ENCODE data around the gene DCAF4. TPM values are rescaled to one million over a fixed set of nuclear protein-coding genes. Genes with fewer than 3 reads are reported as not detected.

Gene DCAF4
- total RNA-seq, 4 donors from 2014 or later: 7.0 to 29.0 (median 14.0) TPM

DNA sequence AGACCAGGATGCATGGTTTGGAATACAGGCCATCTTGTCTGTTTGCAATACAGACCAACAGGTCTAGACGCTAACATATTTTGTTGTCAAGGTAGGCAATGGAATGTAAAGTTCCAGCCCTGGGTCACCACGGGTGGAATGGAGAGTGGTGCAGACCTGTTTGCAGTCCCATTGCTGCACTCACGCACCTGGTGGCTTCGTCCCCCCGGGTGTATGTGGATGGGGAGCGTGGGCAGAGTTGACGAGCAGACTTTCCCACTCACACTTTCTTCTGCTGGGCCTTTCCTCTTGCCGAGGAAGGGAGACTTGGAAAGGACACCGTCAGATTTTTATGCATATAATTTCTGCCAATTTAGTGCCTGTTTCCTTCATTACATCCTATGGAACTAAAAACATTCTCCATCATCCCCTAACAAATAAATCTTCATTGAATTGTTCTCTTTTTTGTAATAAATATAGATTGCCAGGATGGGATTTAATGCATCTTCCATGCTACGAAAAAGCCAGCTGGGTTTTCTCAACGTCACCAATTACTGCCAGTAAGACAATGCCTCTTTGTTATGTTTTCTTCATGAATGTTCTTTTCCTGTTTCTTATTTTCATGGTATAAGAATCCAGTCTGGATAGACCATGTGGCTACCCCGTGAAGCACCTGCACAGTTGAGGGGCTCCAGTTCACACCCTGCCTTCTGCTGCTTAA is 15.2 kb downstream of the DCAF4 start:
- no peak for TF ChIP-seq POLR2A (IDR thresholded peaks at IDR 0.05)
- TF ChIP-seq, protein P1, sequence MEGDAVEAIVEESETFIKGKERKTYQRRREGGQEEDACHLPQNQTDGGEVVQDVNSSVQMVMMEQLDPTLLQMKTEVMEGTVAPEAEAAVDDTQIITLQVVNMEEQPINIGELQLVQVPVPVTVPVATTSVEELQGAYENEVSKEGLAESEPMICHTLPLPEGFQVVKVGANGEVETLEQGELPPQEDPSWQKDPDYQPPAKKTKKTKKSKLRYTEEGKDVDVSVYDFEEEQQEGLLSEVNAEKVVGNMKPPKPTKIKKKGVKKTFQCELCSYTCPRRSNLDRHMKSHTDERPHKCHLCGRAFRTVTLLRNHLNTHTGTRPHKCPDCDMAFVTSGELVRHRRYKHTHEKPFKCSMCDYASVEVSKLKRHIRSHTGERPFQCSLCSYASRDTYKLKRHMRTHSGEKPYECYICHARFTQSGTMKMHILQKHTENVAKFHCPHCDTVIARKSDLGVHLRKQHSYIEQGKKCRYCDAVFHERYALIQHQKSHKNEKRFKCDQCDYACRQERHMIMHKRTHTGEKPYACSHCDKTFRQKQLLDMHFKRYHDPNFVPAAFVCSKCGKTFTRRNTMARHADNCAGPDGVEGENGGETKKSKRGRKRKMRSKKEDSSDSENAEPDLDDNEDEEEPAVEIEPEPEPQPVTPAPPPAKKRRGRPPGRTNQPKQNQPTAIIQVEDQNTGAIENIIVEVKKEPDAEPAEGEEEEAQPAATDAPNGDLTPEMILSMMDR (IDR thresholded peaks at IDR 0.05): no peak
- intact Hi-C loops (cut with DNase I): no loop called here
- no peak overlapping the region for H3K27ac ChIP-seq
- no peak for DNase-seq
- H3K4me3 ChIP-seq: no peak overlapping the region
- no peaks in the 10 kb centered on the region for H3K9me3 ChIP-seq
- H3K27me3 ChIP-seq: no peaks in the 10 kb centered on the region
- peaks cover 9 to 89% (median 21%) of the 10 kb centered on the region in 3 donors for H3K36me3 ChIP-seq
- WGBS, 2 donors: 76 to 82% methylated on average over 12 of the region's 12 CpGs
- H3K4me1 ChIP-seq: no peaks in the 10 kb centered on the region

DNA sequence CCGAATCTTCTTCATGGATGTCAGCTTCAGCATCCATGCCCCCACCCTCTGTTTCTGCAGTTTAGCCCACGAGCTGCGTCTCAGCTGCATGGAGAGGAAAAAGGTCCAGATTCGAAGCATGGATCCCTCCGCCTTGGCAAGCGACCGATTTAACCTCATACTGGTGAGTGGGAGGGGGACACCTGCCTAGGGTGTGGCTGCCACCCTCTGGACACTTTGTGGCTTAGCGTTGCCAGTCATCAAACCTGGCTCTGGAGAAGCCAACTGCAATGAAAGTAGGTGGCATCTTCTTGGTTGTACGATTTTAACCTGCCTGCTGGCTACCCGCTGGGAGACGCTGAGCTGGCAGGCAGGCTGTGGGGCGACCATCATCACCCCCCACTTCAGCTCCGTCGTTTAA is 16.7 kb downstream of the DCAF4 start:
- Histone ChIP-seq H3K27ac (no peak overlapping the region), H3K4me3 (no peak overlapping the region), H3K4me1 (no peaks in the 10 kb centered on the region), H3K9me3 (no peaks in the 10 kb centered on the region), H3K36me3 (peaks cover 9 to 100% (median 21%) of the 10 kb centered on the region in 3 donors), H3K27me3 (no peaks in the 10 kb centered on the region)
- no peak for TF ChIP-seq POLR2A (IDR thresholded peaks at IDR 0.05)
- TF ChIP-seq, protein P1 (IDR thresholded peaks at IDR 0.05): no peak
- intact Hi-C loops (cut with DNase I): no loop called here
- 86 to 93% methylated on average over 13 to 14 of the region's 14 CpGs for WGBS, 2 donors
- no peak for DNase-seq

DNA sequence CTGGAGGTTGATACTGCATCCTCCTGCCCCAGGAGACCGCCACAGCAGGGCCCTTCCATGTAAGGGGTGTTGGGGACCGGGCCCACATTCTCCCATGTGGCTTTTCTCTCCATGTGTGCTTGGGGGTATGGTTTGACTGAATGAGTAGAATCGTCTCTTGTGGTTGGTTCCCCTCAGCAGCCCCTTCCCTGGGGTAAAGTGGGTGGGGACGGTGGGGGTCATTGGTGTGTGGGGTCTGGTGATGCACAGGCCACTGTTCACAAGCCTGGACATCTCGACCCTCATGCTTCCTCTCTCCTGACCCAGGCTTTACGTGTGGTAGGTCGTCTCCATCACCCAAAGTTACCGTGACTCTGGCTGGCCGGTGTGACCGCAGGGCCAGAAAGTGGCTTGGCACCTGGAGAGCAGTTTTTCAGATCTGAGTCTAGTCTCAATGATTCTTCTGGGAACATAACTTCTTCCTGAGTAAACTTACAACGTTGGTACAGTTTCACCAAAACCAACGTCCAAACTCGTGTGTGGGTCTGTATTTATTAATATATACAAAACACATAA is 17.7 kb downstream of the DCAF4 start:
- WGBS, 2 donors: 81 to 88% methylated on average over 9 to 11 of the region's 13 CpGs
- peaks cover 9 to 95% (median 21%) of the 10 kb centered on the region in 3 donors for H3K36me3 ChIP-seq
- TF ChIP-seq POLR2A (IDR thresholded peaks at IDR 0.05): no peak
- TF ChIP-seq, protein P1 (IDR thresholded peaks at IDR 0.05): no peak

DNA sequence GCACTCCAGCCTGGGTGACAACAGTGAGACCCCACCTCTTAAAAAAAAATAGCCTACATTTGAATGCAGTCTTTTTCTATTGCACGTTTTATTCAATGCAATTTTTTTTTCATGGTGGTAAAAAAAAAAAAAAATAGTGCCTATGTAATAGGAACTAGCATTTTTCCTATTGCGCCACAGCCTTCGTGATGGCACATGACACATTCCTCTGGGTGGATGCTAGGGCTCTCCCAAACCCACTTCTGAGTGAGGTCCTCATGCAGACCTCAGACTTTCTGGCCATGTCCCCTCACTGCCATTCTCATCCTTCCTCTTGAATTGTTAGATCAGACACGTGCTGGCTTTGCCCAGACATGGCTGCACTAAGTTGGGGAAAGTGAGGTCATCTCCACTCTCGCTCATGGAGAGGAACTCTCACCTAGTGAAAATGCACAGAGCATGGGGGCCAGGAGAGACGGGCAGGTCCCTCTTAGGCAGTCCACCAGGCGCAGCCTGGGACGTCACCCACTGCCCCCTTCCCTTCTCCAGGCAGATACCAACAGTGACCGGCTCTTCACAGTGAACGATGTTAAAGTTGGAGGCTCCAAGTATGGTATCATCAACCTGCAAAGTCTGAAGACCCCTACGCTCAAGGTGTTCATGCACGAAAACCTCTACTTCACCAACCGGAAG is 19.2 kb downstream of the DCAF4 start:
- H3K9me3 ChIP-seq: no peaks in the 10 kb centered on the region
- intact Hi-C loops (cut with DNase I): loop anchor here (5.0 kb wide), 1 partner anchor 428 kb away; no protein-coding TSS in a partner anchor
- TF ChIP-seq, protein P1 (IDR thresholded peaks at IDR 0.05): no peak
- TF ChIP-seq POLR2A (IDR thresholded peaks at IDR 0.05): no peak
- H3K4me3 ChIP-seq: no peak overlapping the region
- H3K36me3 ChIP-seq: peaks cover 9 to 82% (median 21%) of the 10 kb centered on the region in 3 donors
- no peak overlapping the region for H3K27ac ChIP-seq
- WGBS, 2 donors: 86 to 88% methylated on average over 9 to 10 of the region's 13 CpGs
- no peaks in the 10 kb centered on the region for H3K27me3 ChIP-seq
- no peaks in the 10 kb centered on the region for H3K4me1 ChIP-seq
- DNase-seq: no peak

More for the DNA sequence above, 17.7 kb downstream of the DCAF4 start:
- Histone ChIP-seq H3K9me3 (no peaks in the 10 kb centered on the region), H3K27me3 (no peaks in the 10 kb centered on the region), H3K4me1 (no peaks in the 10 kb centered on the region), H3K4me3 (no peak overlapping the region), H3K27ac (no peak overlapping the region)
- intact Hi-C loops (cut with DNase I): no loop called here
- no peak for DNase-seq

DNA sequence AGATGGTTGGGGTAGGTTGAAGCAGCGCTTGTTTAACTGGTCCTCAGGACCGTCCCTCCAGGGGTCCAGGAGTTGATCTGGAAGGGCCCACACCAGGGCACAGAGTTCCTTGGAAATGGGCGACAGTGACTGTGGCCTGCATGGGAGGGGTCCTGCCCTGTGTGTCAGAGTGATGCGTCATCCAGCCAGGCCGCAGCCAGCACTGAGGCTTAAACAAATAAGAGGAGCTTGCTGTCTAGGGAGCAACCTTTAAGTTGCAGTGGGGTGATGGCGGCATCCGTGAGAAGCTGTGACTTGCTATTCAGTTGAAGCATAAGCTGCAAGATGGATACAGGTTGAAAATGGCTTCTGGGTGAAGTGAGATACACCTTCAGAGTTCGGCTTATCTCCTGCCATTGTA is 20.2 kb downstream of the DCAF4 start:
- H3K36me3 ChIP-seq: peaks cover 9 to 82% (median 21%) of the 10 kb centered on the region in 3 donors
- no peaks in the 10 kb centered on the region for H3K9me3 ChIP-seq
- DNase-seq: no peak
- TF ChIP-seq, protein P1 (IDR thresholded peaks at IDR 0.05): no peak
- no peak for TF ChIP-seq POLR2A (IDR thresholded peaks at IDR 0.05)
- intact Hi-C loops (cut with DNase I): loop anchor here (5.0 kb wide), 1 partner anchor 429 kb away; no protein-coding TSS in a partner anchor
- no peaks in the 10 kb centered on the region for H3K27me3 ChIP-seq
- 94% methylated on average over 8 of the region's 8 CpGs for WGBS, 2 donors
- no peaks in the 10 kb centered on the region for H3K4me1 ChIP-seq
- no peak overlapping the region for H3K27ac ChIP-seq
- H3K4me3 ChIP-seq: no peak overlapping the region

All from esophagus squamous epithelium (tissue), 5 donors.